ENCODE measurements around the gene THAP10.

GRCh38 chr15:70912187-70912586 lies 20.0 kb upstream of the THAP10 start:
- TF ChIP-seq CTCF (IDR thresholded peaks at IDR 0.05) (no peak), POLR2A (IDR thresholded peaks at IDR 0.05) (no peak)
